ENCODE data around the gene TGFB1I1.

- no peak for TF ChIP-seq ZFP30 (CRISPR knock-in tag; IDR thresholded peaks at IDR 0.05)
- TF ChIP-seq GLIS3 (CRISPR knock-in tag; IDR thresholded peaks at IDR 0.05): no peak
- no peak for TF ChIP-seq RARB (CRISPR knock-in tag; IDR thresholded peaks at IDR 0.05)
- TF ChIP-seq PATZ1 (CRISPR knock-in tag; IDR thresholded peaks at IDR 0.05; ENCODE audit: borderline replicate concordance): no peak
- TF ChIP-seq CSDC2 (CRISPR knock-in tag; IDR thresholded peaks at IDR 0.05): no peak
- no peak for TF ChIP-seq ARNTL (CRISPR knock-in tag; IDR thresholded peaks at IDR 0.05; ENCODE audit: borderline replicate concordance, low read depth)
- no peak for TF ChIP-seq ZNF565 (CRISPR knock-in tag; conservative IDR thresholded peaks at IDR 0.05; ENCODE audit: low read depth)
- no peak for TF ChIP-seq PPARA (CRISPR knock-in tag; IDR thresholded peaks at IDR 0.05; ENCODE audit: borderline replicate concordance)
These were observed 10.6 kb upstream of the TGFB1I1 start for GRCh38 chr16:31461201-31461920.
